ENCODE results near the gene ACTA2. TPM values are rescaled to one million over a fixed set of nuclear protein-coding genes. Genes with fewer than 3 reads are reported as not detected.

The ACTA2 gene
- total RNA-seq, 1 experiment from 2014 or later = 2.4 TPM

GRCh38 chr10:88981435-88981834 lies 28.9 kb upstream of the ACTA2 start:
- H3K9me3 Mint-ChIP-seq = no peaks in the 10 kb centered on the region

More at GRCh38 chr10:88981435-88981834, 28.9 kb upstream of the ACTA2 start:
- Histone ChIP-seq H3K18ac (ENCODE audit: insufficient read length, low read depth, low read length) (no peak overlapping the region), H4K5ac (ENCODE audit: insufficient read length, low read depth, low read length) (no peak overlapping the region), H3K4me1 (ENCODE audit: insufficient read depth, low read length) (no peaks in the 10 kb centered on the region), H2BK12ac (ENCODE audit: insufficient read length, low read depth, low read length) (no peak overlapping the region), H3K23ac (ENCODE audit: insufficient read length, low read depth, low read length) (no peak overlapping the region), H2AK5ac (ENCODE audit: insufficient read length, low read length) (no peak overlapping the region), H3T11ph (ENCODE audit: low read length) (no peak overlapping the region), H3K79me1 (ENCODE audit: insufficient read depth, low read depth, low read length, poor library complexity, severe bottlenecking) (no peaks in the 10 kb centered on the region), H3K9ac (ENCODE audit: extremely low read depth, insufficient read length, low read length) (no peak overlapping the region), H3K4ac (ENCODE audit: low read depth, low read length) (no peak overlapping the region), H2BK5ac (ENCODE audit: insufficient read length, low read length) (no peak overlapping the region), H3K4me2 (ENCODE audit: insufficient read depth, insufficient read length, low read length) (no peak overlapping the region), H4K91ac (ENCODE audit: insufficient read length, low read depth, low read length) (no peak overlapping the region), H4K8ac (replicated peaks; ENCODE audit: insufficient read length, low read depth, low read length) (no peak overlapping the region), H3K79me2 (ENCODE audit: insufficient read depth, low read length) (no peaks in the 10 kb centered on the region), H2BK20ac (ENCODE audit: low read depth, low read length, poor library complexity, severe bottlenecking) (no peak overlapping the region), H3K9me3 (ENCODE audit: control insufficient read depth, low read depth, low read length) (no peaks in the 10 kb centered on the region), H3K14ac (ENCODE audit: insufficient read depth, low read length) (no peak overlapping the region), H3K27ac (ENCODE audit: insufficient read length, low read depth, low read length) (no peak overlapping the region), H2AFZ (ENCODE audit: low read length) (no peak overlapping the region), H3K27me3 (ENCODE audit: insufficient read depth, low read length) (no peaks in the 10 kb centered on the region), H2BK120ac (ENCODE audit: low read depth, low read length, poor library complexity, severe bottlenecking) (no peak overlapping the region), H4K20me1 (ENCODE audit: control insufficient read depth, insufficient read depth, insufficient read length) (no peaks in the 10 kb centered on the region), H2BK15ac (ENCODE audit: low read depth, low read length) (no peak overlapping the region), H3K56ac (ENCODE audit: insufficient read length, low read depth, low read length) (no peak overlapping the region), H3K23me2 (ENCODE audit: insufficient read length, low read depth, low read length, poor library complexity, severe bottlenecking) (no peaks in the 10 kb centered on the region)
- H3K4me1 Mint-ChIP-seq = peaks cover 10% of the 10 kb centered on the region in 2 experiments
- no peak for DNase-seq
- no peaks in the 10 kb centered on the region for H3K36me3 Mint-ChIP-seq (ENCODE audit: insufficient read depth in 1 of 3, low read depth in 3 of 3)
- WGBS (ENCODE audit: extremely low coverage, insufficient read length, low lambda C conversion rate) = no CpG with 5 or more reads among the region's 5 CpGs
- H3K4me3 Mint-ChIP-seq = no peak overlapping the region
- H3K27ac Mint-ChIP-seq = no peak overlapping the region
- TF ChIP-seq CTCF (conservative IDR thresholded peaks at IDR 0.05) = no peak
- no peaks in the 10 kb centered on the region for H3K27me3 Mint-ChIP-seq (ENCODE audit: low read depth)
